Nucleus accumbens (tissue), 56 donors: ENCODE results near the gene GIT1.
"Not testable (repeated sequence)": the region's sequence is repeated elsewhere in the genome, so short reads cannot be mapped to it uniquely, and the experiment has no call there.

Experiments used
- DNase-seq, 56 donors: peaks; one replicate each; lab custom pipeline; 2025; lab: John Stamatoyannopoulos, UW

GIT1 gene

DNA sequence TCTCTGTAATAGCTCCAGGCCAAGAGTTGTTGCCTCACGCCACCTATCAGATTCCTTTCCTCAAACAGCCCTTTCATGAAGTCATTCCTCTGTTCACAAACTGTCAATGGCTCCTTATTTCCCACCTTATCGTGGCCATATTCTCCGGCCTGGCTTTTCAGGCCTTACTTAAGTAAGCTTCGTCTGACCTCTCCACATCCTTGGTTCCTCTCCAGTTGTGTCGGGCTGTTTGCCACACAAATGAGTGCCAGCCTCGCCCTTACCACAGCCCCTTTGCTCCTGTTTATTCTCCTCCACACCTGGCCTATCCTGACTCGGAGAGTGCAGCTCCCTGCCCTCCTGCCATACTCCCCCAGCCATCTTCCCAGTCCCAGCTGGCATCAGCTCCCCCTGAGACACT is 18.9 kb downstream of the GIT1 start:
- no peak for DNase-seq

DNA sequence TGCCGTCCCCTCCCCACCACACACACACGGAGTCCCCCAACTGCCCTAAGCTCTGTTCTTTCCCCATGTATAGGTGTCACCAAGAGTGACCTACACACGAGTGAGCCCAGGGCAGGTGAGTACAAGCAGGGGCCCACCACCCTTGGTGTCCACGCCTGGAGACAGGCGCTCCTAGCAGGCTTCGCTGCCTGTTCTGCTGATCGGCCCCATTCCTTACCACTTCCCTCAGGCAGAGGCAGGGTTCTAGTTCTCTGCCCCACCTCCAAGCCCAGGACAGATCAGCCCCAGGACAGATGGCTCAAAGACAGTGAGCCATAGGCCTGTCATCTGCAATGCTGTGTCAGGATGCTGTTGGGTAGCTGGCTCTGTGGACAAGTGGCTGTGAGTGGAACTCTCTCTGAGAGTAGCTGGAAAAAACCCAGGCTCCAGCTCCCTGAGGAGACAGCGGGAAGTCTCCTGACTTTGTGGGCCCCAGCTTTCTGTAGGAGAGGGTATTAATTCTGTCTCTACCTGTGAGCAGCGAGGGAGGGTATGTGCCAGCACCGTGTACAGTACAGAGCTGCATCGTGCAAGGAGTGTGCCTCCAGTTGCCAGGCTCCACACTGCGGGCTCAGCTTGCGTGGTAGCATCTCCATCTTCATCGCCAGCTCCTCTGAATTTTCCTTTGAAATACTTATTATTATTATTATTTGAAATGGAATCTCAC is 20.1 kb downstream of the GIT1 start:
- no peak for DNase-seq

DNA sequence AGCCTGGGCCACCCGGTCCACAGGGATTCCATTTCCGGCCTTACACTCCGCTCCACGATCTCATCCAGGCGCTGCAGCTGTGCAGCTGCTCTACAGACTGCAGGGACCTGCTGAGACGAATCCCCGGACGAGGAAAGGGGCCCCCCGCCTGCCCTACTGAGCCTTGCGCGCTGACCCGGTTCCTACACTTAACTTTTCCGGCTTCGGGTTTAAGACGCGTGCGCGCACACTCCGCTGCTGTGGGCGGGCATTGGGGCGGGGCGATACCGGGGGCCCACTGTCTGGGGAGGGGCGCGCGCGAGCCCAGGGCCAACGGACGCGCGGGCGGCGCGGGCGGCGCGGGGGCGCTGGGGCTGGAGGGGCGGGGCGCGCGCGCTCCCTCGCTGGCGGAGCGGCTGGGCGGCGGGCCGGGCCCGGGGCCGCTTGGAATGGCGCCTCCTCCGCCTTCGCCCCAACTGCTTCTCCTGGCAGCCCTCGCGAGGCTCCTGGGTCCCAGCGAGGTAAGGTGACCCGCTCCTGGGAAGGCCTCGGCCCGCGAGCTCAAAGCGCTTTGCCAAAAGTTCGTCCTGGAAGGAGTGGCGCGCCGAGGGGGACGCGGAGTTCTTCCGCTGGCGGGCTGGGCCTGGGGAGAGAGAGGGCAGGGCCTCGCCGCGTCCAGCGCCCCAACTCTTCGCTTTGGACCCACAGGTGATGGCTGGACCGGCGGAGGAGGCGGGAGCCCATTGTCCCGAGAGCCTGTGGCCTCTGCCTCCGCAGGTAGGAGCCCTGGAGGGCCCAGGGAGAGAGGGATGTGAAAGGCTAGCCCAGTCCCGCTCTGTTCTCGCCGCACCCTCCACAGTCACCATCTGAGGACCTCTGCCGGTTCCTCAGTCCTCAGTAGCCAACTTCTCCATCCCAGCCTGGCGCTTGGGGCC is 20.9 kb downstream of the GIT1 start, which contains the start of gene TP53I13:
Gene TP53I13 (plus strand): TSS at position 371 of the 914 bp plus-strand sequence. CDS start 58 bp downstream, at position 429.
- DNase-seq = peak in 48 of 56 donors; percentile 42 to 90 (median 70)

DNA sequence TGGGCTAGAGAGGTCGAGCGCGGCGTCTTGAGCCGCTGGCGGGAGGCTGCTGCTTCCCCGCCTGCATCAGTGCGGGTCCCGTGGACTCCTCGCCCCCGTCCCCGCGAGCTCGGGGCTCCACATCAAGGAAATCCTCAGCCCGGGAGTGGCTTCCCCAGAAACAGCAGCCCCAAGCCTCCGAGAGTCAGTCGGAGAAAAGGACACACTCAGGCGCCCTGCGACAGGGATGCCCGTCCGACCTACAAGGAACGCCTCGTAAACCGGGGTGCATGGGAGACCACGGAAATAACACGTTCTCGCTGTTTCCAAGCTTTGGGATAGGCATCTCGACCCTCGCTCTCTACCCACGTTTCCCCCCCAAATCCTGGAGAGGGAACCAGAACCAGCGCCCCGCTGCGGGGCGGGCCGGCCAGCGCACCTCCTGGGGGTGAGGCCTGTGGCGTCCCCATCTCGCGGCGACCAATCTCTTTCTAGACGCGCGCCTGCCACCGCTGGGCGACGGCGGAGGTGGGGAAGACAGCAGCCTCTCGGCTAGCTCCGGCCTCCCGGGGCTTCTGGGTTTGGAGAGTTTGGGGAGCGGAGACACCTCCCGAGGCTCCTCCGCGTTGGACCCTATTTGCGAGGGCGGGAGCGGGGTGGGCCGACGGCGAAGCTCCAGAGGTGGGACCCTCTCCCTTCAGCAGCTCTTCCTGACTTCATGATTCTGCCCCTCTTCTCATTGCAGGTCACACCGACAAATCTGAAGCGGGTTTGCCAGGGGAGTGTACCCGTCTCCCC is 21.7 kb downstream of the GIT1 start:
- peak in 11 of 56 donors; percentile 30 to 72 (median 48) for DNase-seq

DNA sequence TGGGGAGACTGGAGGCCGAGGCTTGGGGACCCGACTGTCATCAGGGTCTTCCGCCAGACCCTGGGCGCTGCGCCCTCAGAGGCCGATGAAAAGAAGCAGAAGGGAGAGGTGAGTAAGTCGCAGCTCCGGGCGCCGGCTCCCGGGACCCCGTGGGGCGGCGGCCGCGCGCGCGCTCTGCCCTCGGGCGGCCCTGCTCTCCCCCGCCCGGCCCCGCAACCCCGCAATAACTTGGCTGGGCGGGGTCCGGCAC is 22.2 kb downstream of the GIT1 start:
- no peak for DNase-seq

DNA sequence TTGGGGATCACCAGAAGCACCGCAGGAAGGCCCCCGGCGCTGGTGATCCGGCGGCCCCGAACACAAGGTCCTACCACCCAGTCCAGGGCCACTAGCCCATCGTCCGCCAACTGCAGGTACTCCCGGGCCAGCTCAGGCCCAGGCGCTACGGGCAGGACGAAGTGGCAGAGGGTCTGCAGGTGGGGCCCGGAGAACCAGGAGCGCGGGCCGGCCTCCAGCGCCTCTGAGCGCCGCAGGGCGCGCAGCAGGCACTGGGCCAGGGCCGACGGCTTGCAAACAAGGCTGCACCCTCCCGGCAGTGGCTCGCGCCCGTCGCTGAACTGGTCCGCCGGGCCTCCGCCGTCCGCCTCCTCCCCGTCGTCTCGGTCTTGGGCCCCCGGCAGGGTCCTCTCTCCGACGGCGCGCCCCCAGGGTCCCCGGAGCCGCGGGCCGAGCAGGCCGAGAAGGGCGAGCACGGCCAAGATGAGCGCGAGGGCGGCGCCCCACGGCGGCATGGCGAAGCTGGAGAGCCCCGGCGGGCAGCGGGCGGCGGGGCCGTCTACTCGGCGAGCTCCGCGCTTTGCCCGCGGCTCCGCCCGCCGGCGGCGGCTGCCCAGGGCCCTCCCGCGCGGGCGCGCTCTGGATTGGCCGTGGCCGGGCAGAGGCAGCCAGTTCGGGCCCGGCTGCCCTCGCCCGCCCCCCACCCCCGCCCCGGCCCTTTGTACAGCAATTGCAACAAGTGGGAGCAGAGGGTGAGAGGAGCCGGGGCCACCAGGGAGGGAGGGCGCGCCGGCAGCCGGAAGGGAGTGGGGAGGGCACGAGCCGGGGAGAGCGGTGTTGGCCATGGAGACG is 22.8 kb downstream of the GIT1 start, which contains the start of gene ABHD15:
Gene ABHD15 (minus strand): TSS at position 565 of the 831 bp plus-strand sequence. CDS start 71 bp downstream, at position 494.
- DNase-seq = peak in 34 of 56 donors; percentile 29 to 75 (median 50)

DNA sequence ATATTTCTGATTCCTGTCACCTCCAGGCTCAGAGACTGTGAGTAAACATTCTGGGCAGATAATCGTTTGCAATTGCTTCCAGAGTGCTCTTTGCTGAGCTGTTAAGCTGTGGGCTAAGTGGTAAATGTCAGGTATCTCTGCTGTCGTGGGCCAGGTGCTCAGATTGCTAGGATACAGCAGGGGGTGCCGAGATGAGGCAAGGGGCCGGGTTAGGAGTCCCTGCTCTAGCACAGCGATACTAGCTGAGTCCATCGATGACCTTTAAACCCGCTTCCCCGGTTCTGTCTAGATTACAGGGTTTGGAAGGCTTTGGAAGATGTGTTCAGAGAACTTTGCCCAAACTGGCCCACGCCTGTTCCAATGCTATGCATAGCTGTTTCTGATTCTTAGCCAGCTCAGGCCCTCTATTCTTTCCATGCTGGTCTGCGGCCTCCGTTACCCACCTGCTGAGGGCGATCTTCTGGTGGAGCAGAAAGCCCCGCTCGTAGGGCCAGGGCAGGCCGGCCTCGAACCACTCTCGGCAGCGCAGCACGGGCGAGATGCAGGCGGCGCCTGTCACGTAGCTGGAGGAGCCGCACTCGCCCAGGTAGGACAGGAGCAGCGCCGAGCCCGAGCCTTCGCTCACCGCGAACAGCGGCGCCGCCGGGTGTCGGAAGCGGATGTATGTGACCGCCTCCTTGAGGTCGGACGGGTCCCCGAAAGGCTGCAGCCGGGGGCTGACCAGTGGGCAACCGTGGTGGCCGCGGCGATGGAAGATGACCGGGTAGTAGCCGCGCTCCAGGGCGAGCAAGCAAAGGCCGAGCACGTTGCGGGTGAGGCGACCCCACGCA is 23.6 kb downstream of the GIT1 start:
- no peak for DNase-seq

DNA sequence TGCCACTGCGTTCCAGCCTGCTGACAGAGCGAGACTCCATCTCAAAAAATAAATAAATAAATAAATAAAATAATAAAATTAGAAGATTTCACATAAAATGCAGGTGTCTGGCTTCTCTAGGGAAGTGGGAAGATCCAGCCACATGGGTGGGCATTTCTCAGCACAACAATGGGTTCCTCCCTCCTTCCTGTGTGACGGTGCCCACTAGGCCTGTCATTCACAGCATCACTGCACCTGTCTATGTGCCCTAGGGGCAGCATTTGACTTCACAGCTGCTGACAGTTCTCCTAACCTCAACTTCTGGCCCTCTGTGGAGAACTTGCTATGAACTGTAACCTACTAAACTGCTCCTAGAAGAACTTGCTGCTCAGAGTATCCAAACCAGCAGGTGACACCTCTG is 25.6 kb downstream of the GIT1 start:
- no peak for DNase-seq

DNA sequence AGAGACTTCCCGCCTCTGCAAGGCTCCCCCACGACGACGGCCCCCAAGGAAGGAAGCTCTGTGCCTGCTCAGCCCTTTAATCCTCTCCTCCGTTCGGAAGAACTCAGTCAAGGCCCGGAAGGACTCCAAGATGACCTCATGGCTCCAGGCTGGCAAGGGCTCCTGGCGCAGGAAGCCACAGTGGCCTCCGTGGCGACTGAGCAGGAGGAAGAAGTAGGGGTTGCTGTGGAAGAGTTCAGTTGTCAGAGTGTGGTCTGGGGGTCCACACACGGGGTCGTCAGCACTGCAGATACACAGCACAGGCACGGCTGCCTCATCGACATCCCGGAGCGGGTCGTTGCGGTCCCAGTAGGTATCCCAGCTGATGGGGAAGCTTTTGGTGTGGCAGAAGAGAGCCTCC is 26.8 kb downstream of the GIT1 start:
- no peak for DNase-seq

DNA sequence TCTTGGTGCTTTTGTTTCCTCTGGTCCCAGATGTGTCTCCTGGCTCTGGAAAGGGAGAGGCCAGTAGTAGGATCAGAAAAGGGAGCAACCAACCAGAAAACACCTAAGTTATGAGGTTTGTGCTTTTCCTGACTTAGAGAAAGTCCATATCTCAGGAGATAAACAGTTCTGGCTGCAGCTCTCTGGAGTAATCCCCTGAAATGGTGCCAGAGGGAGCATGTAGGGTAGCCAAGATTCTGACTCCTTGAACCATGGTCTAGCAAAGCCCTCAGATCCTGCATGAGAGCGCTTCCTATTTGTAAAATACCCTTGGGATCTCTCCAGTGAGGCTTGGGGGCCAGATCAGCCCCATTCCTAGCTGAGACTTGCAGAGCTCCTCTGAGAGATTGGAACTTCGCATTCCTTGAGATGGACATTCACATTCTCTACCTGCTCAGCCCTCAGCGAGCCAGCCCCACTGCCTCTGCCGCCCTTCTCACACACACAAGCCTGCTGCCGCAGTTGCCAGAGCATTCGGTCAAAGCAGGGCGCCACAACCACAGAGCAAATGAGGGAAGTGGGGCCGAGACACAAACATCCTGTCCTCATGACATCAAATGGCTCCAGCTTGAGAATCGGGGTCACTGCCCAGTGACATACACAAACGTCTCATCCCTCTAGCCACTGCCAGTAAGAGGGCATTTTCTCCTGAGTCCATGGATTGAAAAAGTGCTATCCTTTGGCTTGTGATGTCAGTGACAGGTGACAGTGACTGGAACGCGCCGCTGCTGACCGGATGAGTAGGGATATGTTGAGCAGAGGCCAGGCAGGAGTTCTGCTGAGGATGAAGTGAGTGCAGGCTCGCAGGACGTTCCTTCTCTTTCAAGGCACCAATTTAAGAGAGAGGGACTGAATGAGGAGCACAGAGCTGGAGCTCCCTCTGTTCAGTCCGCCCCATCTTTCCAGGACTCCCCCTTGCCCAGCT is 27.6 kb downstream of the GIT1 start:
- DNase-seq = peak in 1 of 56 donors; percentile 10

DNA sequence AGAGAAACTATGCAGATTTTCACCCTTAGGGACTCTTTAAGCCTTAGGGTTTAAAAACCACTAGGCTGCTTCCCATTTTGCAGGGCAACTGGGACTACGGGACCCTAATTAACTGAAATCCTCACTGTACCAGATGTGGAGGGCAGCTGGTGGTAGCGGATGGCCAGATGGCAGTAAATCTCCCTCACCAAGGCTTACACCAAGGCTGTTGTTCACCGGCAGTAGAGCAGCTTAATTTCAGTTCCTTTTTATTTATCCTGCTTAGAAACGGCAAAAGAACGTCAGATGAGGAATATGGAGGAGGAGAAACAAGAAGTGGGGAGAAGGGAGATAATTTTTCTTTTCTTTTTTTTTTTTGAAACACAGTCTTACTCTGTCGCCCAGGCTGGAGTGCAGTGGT is 29.1 kb downstream of the GIT1 start:
- no peak for DNase-seq

DNA sequence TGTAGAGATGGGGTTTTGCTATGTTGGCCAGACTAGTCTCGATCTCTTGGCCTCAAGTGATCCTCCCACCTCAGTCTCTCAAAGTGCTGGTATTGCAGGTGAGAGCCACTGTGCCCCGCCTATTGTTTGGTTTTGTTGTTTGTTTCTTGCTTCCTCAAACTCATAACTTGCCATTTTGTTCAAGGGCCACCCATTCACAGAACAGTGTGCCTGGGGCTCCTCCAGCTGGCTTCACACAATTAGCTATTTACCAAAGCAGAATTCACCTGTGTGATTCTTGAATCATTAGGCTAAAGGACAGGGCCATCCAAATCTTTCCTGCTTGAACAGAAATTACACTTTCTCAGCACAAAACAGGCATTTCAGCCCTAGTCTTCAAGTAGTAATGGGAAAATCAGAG is 29.8 kb downstream of the GIT1 start:
- no peak for DNase-seq

DNA sequence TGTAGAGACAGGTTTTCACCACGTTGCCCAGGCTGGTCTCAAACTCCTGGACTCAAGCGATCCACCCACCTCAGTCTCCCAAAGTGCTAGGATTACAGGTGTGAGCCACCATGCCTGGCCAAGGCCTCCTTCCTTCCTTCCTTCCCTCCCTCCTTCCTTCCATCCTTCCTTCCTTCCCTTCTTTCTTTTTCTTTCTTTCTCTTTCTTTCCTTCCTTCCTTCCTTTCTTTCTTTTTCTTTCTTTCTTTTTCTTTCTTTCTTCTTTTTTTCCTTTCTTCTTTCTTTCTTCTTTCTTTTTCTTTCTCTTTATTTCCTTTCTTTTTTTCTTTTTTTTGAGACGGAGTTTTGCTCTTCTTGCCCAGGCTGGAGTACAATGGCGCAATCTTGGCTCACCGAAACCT is 31.3 kb downstream of the GIT1 start:
- DNase-seq = not testable (repeated sequence)

DNA sequence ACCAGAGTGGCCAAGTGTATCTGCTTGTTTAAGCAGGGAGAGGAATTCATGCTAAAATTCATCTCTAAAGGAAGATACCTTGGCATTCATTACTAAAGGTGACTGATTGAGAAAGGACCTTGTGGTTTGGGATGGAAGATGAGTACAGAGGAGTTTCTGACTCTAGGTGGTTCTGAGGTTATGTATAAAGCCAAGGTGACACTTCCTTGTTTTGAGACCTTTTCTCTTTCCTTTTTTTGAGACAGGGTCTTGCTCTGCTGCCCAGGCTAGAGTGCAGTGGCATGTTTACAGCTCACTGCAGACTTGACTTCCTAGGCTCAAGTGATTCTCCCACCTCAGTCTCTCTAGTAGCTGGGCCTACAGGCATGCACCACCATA is 31.7 kb downstream of the GIT1 start:
- no peak for DNase-seq

DNA sequence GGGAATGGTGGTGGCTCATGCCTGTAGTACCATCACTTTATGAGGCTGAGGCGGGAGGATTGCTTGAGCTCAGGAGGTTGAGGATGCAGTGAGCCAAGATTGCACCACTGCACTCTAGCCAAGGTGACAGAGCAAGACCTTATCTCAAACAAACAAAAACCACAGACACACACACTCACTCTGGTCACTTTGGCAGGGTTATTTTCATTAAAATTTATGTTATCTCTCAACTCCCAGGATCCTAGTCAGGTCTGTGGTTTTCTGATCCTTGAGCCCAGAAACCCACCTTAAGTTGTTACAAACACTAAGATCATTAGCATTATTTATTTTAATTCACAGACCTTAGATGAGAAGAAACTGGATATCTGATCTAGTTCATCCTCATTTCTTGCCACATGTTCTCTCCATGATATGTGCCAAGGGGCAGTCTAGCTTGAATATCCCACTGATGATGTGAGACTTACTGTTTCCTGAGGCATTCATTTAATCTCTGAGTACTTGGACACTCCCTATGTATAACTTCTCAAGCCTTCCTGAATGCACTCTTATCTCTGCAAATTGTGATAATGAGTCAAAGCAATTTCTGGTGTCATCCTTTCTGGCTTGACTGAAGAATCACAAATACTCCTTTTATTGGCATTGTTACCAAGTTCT is 32.2 kb downstream of the GIT1 start:
- no peak for DNase-seq

DNA sequence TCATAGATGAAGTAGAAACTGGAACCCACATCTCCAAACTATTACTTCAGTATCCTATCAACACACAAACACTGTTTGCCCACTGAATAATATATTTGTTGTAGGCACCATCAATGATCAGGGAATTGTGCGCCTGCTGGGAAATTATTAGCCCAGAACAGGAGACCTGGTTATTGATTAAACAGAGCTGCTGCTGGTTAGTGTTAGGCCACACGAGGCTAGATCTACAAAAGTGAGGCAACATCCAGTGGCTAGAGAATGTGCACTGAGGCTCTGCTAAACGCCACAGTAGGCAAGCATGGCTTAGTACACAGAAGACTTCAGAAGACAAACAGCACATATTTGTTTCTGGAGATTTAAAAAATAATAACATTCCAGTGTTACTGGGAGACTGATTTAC is 33.6 kb downstream of the GIT1 start:
- DNase-seq = no peak

DNA sequence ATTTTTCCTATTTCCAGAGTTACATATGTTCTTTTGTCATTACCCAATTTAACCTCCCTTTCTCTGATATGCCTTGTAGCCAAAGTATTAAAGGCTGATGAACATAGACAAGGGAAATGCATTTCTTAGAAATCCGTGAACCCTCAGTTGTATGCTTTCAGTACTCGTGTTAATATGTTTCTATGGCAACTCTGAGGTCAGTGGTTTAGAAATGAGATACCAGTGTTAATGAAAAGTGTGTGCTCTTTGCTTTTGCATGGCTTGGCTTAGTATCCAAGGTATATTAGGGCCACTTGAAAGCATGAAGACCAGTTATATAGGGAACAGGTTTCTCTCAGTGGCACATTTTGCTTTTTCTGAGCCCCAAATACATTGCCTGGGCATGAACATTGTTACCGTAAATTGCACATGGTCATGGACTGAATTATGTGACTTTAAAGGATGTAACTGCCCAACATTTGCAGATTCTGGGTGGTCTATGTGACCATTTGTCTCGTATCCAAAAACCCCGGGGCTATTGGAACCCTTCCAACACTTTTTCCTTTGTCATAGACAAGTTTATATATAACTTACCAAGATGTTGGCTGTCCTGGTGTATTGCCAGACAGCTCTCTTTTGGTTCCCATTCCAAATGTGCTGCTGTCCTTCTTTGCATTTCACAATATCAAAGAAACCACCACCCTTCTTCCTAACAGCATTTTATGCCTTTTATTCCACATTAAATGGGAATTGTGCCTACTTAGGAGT is 40.1 kb downstream of the GIT1 start:
- DNase-seq = no peak
